GM21367 (cell line): ENCODE results near the gene NAA40.

Experiments
- ATAC-seq: cut with Tn5 transposase; IDR thresholded peaks from one replicate; pipeline ENCODE4 v1.9.1; 2021; ENCODE audit not compliant: unreplicated experiment

The NAA40 gene

DNA sequence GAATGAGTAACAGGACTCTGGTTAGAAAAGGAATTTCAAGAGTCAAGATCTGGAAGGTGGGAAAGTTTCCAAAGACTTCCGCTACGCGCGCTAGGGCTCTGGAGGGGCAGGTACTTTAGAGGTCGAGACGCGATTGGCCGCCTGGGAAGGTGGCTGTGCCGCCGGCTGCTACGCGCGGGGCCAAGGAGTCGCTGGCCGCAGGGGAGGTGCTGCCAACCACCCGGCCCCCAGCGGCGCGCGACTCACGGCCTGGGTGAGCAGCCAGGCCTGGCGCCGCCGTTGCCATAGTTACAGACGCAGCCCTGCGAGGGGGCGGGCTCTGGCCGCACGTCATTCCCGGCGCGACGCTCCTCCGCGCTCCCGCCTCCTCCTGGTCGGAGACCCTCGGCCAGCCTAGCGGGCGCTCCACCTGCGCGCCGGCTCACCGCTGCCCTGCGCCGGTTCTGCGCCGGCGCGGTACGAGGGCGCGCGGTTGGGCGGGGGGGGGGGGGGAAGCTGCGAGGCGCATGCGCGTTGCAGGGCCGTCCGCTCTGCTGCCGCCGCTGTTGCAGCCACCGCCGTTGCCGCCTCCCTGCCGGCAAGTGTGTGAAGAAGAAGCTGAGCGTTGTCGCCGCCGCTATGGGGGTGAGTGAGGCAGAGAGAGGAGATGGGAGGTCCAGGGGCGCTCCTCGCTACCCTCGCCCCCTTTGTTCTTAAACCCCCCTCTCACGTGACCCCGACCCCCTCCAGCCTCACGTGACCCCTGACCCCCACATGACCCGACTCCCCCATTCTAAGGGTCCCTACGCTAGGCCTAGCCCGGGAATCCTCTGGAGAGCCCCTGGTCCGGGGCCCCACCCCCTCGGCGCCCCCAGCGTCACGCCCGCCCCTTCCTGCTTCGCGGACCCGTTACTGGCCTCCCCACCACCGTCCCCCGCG lies at the start of gene NAA40:
Gene NAA40 (plus strand): TSS at position 524 of the 918 bp plus-strand sequence. CDS start 95 bp downstream, at position 619.
- peak; percentile 84 for ATAC-seq

DNA sequence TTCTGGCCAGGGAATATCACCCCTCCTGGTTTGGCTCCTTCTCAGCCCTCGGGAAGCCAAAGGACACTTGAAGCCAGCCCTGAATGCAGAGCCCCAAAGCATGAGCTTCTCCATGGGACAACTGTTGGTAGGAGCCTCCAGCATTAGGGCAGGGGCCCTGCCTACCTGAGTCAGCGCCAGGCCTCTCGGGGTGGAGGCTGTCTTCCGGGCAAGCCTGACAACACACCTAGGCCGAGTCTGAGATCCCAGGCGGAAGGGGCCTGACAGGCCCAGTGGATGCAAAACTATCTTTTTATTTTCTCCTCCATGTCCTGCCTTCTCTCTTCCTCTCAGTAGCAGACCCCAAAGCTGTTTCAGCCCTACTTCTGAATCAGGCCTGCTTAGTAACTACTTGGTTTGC lies 49.5 kb upstream of the NAA40 start:
- ATAC-seq: no peak

DNA sequence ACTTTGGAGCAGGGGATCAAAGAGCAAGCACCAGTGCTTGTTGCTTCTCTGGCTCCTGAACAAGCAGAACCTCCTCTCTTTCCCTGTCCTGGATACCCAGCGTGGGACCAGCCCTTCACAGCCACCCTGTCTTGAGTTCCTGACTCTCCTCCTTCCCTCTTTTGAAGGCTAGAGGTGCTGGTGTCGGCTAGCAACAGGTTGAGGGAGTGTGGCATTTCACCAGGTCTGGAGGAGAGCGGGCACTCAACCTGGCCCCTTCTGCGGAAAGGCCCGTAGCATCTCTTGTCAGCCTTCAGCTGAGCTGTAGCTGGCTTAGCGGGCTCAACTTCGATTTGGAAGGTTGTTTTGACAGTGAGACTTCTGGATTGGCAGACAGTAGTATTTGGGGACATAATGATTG lies 48.4 kb upstream of the NAA40 start:
- ATAC-seq: no peak

DNA sequence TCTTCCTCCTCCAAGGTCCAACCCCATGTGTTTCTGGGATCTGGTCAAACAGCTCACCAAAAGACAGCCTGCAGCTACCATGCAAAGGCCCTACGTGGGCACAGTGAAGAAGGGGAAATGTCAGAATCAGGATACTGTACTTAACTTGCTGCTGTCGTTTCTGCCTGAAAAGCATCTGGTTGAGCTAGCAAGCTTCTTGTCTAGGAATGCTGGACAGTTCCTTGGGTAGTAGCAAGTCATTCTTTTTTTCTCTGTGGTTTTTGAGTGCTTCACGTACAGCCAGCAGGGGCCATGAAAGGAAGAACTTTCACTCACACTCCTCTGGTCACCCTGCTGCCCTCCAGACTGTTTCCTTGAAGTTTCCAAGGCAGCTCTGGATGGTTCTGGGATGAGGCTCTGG lies 46.6 kb upstream of the NAA40 start:
- no peak for ATAC-seq

DNA sequence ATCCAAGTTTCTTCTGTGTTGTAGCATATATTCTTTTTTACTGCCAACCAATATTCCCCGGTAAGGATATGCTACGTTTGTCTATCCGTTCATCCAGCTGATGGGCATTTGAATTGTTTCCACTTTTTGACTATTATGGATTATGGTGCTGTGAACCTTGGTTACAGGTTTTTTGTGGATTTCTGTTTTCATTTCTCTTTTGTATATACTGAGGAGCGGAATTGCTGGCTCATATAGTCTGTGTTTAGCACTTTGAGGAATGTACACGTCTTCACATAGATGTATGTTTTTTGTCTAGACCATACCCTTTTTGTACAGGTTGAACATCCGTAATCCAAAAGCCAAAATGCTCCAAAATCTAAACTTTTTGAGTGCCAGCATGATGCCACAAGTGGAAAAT lies 45.4 kb upstream of the NAA40 start:
- no peak for ATAC-seq

DNA sequence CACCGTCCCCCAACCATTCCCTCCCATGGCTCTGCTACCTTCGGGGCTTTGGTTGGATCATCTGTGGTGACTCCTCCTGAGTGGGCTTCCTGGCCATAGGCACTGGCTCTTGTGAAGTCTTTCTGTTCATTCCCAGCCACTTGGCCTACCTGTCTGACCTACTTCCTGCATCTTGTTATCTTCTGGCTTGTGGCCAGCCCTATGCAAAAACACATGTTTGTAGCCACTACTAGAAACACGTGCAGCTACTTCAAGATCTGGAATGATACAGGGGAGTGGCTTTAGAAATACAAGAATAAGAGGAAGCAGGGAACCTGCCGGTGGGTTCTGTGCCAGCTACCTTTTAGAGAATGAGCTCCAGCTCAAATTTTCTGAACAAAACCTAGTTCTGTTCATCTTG lies 42.7 kb upstream of the NAA40 start:
- no peak for ATAC-seq

DNA sequence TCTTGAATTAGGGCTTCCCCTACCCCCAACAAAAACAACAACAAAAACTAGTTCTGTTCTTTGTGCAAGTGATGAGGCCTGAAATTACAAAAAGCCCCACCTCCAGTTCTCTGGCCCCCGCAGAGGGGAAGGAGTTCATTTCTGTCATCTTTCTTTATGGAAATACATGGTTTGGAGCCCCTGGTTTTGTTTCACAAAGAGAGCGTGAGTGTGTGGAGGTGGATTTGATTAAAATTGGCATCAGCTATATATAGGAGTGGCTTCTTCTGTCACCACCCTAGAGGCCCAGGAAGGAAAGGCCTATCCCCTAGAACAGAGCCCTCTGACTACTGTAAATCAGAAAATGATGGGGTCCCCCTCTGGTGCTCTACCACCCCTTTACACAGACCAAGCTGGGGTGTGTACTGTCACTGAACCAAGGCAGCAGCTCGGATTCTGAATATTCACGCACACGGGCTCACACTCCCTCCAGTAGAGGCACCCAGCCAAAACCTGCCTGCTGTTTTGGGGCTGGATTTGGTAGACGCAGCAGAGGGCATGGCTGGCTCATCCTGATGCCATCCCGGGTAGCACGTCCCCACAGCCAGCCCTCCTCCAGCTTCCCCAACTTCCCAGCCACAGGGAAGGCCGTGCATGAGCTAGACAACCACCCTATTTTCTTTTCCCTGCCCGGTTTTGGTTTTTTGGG lies 41.2 kb upstream of the NAA40 start:
- ATAC-seq: no peak

DNA sequence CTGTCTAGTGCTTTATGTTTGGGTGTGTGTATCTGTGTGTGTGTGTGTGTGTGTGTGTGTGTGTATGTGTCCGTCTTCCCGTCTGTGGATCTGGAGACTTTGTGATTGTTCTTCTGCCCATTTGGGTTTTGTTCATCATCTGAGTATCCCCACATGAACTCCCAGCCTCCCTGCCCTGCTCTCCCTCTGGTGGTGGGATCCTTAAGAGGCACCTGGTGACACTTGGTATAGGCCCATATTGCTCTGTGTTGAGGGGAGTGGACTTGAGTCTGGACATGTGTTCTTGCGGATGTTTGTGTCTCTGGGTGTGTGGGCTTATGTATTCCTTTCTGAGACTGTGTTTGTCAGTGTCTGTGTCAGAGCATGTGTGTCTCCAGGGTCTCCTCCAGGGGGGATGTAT lies 37.1 kb upstream of the NAA40 start:
- ATAC-seq: no peak

DNA sequence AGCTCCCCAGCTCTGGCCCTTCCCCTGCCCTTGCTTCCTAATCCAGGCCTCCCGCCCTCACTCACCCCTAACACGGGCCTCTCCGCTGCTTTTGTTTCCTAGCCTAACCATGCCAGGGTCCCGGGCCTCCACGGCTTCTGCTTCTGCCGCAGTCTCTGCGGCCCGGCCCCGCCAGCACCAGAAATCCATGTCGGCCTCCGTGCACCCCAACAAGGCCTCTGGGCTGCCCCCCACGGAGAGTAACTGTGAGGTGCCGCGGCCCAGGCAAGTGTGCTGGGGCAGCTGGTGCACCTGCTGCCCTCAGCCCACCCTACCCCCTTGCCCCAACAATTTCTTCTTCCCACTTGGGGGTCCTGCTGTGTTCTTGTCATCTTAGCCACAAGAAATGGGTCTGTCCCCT lies 34.9 kb upstream of the NAA40 start:
- ATAC-seq: no peak

DNA sequence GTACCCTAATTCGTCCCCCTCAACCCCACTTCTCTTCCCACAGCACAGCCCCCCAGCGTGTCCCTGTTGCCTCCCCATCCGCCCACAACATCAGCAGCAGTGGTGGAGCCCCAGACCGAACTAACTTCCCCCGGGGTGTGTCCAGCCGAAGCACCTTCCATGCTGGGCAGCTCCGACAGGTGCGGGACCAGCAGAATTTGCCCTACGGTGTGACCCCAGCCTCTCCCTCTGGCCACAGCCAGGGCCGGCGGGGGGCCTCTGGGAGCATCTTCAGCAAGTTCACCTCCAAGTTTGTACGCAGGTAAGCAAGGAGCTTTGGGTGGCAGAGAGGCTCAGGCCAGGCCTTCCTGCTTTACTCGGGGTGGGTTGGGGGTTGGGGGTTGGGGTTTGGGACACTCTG lies 34.1 kb upstream of the NAA40 start:
- ATAC-seq: no peak

DNA sequence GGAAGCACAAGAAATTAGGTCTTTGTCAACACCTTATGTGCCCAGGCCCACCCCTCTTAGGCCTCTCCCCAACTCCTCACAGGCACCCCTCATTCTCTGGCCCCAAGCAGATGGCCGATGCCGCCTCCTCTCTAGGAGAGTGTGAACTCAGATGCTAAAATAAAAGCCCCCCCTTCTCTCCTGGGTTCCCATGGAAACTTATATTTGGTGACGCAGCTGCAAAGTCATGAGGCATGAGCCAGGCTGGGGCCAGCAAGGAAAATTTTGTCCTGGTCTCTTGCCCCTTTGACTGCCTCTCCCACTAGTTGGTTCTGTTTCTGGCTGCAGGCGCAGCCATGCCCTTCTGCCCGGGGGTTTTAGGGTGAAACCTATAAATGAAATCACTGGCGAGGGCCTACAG lies 33.6 kb upstream of the NAA40 start:
- ATAC-seq: no peak

DNA sequence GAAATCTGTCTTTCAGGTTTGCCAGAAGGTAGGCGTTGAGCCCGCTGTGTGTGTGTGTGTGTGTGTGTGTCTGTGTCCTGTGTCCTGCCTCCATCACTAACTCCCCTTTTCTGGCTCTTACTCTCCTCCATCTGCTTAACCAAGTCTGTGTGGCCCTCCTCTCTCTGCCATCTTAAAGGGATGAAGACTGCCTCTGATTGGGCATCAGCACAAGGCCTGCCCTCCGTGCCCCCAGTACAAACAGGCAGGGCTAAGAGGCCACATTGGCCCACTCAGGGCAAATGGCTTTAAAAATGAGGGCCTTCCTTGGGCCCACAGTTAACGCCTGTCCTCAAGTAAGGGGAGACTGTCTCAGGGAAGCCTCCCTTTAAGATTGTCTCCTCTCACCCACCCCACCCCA lies 32.7 kb upstream of the NAA40 start:
- no peak for ATAC-seq

DNA sequence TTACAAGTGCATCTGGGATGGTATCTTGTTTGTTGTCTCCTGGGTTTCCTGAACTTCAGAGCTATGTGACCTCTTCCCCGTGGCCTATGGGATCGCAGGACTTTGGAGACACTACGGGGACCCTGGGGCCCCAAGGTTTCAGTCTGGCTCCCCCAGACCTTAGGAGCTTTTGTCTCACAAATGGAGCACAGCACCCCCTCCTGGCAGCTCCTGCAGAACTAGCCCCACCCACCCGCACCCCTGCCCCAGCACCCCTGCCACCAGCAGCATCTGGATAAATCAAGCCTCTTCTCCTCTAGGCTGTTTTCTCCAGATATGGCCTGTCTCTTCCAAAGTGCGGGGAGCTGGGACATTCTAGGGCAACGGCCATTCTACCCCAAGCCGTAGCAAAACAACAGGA lies 32.2 kb upstream of the NAA40 start:
- ATAC-seq: no peak

DNA sequence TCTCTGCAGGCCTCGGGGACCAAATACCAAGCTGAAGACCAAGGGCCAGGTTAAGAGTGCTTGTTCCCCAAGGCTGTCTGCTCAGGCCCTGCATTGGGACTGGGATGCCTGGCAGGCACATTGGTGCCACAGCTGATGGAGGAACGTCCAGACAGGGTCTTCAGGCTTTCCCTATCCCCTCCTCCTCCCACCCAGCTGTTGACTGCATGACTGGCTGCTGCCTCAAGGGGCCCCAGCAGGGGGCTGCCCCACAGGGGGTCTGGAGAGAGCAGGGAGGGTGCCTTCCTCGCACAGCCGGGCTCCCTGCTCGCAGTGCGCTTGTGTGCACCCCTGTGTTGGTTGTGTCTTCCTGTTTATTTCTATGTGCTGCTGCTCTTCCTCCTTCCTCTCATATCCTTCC lies 31.7 kb upstream of the NAA40 start:
- no peak for ATAC-seq

DNA sequence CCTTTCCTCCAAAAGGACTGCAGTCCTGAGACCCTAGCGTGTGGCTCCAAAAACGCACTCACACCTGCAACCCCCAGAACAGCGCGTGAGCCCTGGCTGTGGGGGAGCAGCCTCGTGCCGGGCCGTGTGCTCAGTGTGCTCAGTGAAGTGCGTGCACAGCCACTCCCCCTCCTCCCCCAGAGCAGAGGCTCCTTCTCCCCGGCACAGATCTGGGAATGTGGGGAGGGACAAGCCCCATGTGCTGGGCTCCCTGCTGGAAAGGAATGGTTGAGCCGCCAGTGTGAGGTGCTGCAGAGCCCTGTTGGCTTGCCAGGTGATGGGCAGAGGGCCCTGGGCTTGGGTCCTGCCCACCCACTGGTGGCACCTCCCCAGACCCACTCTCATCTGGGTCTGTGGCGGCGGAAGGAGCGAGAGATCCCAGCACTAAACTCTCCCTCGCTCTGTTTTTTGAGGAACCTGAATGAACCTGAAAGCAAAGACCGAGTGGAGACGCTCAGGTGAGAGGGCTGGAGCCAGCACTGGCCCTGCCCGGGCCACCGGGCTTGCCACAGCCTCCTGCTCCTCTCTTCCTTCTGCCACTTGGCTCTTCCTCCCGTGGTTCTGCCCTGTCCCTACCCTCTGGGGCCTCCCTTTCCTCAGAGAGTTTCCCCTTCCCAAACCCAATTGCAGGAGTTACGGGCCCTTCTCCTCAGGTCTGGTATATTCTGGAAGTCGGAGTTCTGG lies 30.8 kb upstream of the NAA40 start:
- ATAC-seq: no peak

DNA sequence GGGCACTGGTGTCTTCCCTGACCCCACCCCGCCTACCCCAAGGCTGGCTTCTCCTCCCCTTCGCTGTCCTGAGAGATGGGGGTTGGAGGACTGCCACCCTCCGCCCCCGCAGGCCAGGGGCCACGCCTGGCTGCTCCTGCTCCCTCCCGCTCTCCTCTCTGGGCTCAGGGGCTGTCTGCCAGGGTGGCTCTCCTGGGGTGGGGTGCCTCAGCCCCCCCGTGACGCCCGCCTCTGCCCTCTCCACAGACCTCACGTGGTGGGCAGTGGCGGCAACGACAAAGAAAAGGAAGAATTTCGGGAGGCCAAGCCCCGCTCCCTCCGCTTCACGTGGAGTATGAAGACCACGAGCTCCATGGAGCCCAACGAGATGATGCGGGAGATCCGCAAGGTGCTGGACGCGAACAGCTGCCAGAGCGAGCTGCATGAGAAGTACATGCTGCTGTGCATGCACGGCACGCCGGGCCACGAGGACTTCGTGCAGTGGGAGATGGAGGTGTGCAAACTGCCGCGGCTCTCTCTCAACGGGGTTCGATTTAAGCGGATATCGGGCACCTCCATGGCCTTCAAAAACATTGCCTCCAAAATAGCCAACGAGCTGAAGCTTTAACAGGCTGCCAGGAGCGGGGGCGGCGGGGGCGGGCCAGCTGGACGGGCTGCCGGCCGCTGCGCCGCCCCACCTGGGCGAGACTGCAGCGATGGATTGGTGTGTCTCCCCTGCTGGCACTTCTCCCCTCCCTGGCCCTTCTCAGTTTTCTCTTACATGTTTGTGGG lies 30.0 kb upstream of the NAA40 start:
- ATAC-seq: no peak

DNA sequence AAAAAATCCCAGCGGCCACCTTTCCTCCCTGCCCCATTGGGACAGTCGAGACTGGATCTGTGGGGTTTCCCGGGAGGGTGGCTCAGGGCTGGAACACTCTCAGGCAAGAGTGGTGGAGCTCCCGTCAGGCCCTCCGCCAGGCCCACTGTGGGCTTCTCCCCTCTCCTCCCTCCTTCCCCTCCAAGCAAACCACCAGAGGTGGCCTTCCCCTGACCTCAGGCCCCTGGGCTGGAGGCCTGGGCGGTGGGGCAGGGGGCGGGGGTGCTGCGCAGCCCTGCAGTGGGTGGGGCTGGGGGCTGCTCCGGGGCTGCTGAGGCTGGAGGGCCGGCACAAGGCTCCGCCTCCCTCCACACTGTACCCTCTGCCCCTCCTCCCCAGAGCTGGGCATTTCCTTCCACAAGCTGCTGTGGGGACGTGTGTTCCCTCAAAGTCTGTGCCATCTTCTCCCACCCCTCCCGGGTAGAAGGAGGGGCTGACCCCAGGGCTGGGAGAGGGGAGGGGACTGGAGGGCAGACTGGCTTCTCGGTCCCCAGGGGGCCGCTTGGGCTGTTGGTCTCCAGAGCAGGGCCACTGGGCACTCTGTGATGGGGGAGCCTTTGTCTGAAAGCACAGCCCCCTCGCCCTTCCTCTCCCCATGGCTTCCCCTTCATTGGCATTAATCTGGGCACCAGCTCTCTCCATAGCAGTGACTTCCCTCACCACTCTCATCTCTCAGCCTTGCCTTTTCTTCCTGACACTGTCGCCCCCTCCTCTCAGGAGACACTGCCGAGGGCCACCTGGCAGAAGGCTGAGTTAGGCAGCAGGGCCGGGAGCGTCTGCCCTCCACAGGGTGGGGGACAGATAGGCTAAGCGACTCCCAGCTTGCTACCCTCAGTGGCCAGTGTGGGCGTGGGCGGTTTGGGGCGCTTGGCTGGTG lies 29.0 kb upstream of the NAA40 start:
- no peak for ATAC-seq

DNA sequence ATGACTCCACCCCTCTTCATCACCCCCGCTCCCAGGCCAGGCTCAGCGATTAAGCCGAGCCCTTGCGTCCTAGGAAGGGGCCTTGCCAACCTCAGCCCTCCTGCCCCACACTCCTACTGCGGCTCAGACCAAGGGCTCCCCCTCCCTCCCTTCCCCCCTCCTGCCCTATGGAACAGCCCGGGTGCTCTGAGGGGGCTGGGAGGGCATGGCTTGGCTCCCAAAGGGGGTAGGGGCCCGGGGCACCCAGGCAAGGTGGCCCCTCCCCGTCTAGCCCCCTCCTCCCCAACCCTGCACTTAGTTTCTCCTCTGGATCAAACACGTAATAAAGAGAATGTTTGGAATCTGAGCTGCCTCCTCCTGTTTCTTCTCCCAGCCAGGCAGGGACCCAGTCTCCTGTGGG lies 28.1 kb upstream of the NAA40 start:
- no peak for ATAC-seq

DNA sequence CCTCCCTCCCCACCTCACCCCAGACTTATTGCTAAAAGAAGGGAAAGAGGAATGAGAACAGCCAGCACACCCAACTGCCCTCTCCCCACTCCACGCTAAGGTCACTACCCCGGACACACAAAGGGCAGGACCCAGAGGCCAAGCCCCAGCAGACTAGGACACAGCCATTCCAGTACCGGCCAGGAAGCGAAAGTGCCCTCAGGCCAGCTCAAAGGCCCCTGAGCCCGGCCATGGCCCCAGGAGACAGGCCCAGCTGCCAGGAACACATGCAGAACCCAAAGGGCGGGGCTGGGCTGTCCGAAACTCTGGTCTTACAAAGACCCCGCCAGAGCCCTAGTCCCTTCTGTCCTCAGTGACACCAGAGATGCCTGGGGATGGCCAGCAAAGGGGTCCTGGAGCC lies 27.4 kb upstream of the NAA40 start:
- no peak for ATAC-seq

DNA sequence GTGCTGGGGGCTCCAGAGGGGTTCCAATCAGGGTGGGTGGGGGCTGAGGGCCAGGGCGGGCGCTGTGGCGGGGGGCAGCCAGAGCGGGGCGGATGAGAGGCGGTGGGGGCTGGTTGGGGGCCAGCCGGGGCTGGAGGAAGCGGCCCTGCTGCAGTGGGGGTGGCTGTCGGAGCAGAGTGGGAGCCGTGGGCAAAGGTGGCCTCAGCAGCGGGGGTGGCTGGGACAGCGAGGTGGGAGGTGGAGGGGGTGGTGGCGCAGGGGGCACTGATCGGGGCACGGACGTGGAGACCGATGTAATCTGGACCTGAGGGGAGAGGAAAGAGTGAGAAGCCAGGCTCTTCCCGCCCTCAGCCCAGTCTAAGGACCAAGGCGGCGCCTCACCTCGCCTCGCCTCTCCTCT lies 26.9 kb upstream of the NAA40 start:
- ATAC-seq: no peak
